Mesendoderm (in vitro differentiated cells): ENCODE results near the gene HSPA1L.
A peak's percentile ranks its signal among the peaks of the same experiment; 100 is the strongest.

ENCODE experiments used
- DNase-seq: peaks from one replicate; pipeline ENCODE4 v3.0.0; 2013
- H2AK5ac ChIP-seq: 2 replicates; pipeline ENCODE4 v1.6.1; 2013; ENCODE audit warnings: low read length, inconsistent platforms
- H2BK120ac ChIP-seq: 2 replicates; pipeline ENCODE4 v1.6.1; 2013; ENCODE audit warnings: low read depth, mild to moderate bottlenecking, low read length, moderate library complexity, mixed read lengths
- H2BK15ac ChIP-seq: replicated peaks from 2 replicates; pipeline ENCODE4 v1.6.1; 2013; ENCODE audit warnings: low read depth, mild to moderate bottlenecking, moderate library complexity
- H2BK5ac ChIP-seq: 2 replicates; pipeline ENCODE4 v1.6.1; 2013; ENCODE audit warnings: low read length, inconsistent platforms
- H3K18ac ChIP-seq: 2 replicates; pipeline ENCODE4 v1.6.1; 2013; ENCODE audit warnings: mild to moderate bottlenecking, low read length, mixed read lengths
- H3K23ac ChIP-seq: one replicate; pipeline ENCODE4 v1.6.1; 2013; ENCODE audit warnings: low read length
- H3K27ac ChIP-seq: 2 replicates; pipeline ENCODE4 v1.5.1; 2013; ENCODE audit warnings: low read depth, mild to moderate bottlenecking, inconsistent platforms, low read length, moderate library complexity
- H3K27me3 ChIP-seq: 2 replicates; pipeline ENCODE4 v1.6.1; 2013; ENCODE audit warnings: low read length, control low read depth, mild to moderate bottlenecking, inconsistent platforms; ENCODE audit not compliant: insufficient read depth, poor library complexity
- H3K36me3 ChIP-seq: 2 replicates; pipeline ENCODE4 v1.6.1; 2013; ENCODE audit warnings: low read length, inconsistent platforms; ENCODE audit not compliant: control insufficient read depth, insufficient read depth
- H3K4ac ChIP-seq: one replicate; pipeline ENCODE4 v1.6.1; 2013; ENCODE audit warnings: low read depth, mild to moderate bottlenecking, low read length, moderate library complexity
- H3K4me1 ChIP-seq: 2 replicates; pipeline ENCODE4 v1.6.1; 2013; ENCODE audit warnings: low read depth, low read length, inconsistent platforms; ENCODE audit not compliant: control insufficient read depth
- H3K4me2 ChIP-seq: 2 replicates; pipeline ENCODE4 v1.6.1; 2013; ENCODE audit warnings: low read length
- H3K4me3 ChIP-seq: 2 replicates; pipeline ENCODE4 v1.5.1; 2013; ENCODE audit warnings: mild to moderate bottlenecking, low read length
- H3K56ac ChIP-seq: one replicate; pipeline ENCODE4 v1.6.1; 2013; ENCODE audit warnings: low read length
- H3K79me1 ChIP-seq: 2 replicates; pipeline ENCODE4 v1.6.1; 2013; ENCODE audit warnings: low read length, inconsistent platforms
- H3K79me2 ChIP-seq: 2 replicates; pipeline ENCODE4 v1.6.1; 2013; ENCODE audit warnings: mild to moderate bottlenecking, low read length; ENCODE audit not compliant: control insufficient read depth, insufficient read depth
- H3K9ac ChIP-seq: 2 replicates; pipeline ENCODE4 v1.6.1; 2013; ENCODE audit warnings: low read length, inconsistent platforms
- H4K5ac ChIP-seq: one replicate; pipeline ENCODE4 v1.6.1; 2013; ENCODE audit warnings: low read length
- H4K8ac ChIP-seq: one replicate; pipeline ENCODE4 v1.6.1; 2013; ENCODE audit warnings: low read depth, mild to moderate bottlenecking, control low read depth, low read length, moderate library complexity
- WGBS: extraction: QIAGEN DNeasy Blood & Tissue Kit; methylation state at CpG from one replicate; pipeline ENCODE4 v1.1.7; 2013; ENCODE audit warnings: low lambda C conversion rate, missing lambda C conversion rate; ENCODE audit not compliant: insufficient coverage; ENCODE audit errors: extremely low coverage; 5-methylcytosine and 5-hydroxymethylcytosine counted together

HSPA1L gene

GRCh38 chr6:31771992-31772358 lies 43.1 kb downstream of the HSPA1L start:
- Histone ChIP-seq H3K9ac (no peak overlapping the region), H3K79me1 (no peaks in the 10 kb centered on the region), H3K56ac (no peak overlapping the region), H2BK15ac (no peak overlapping the region), H4K8ac (no peak overlapping the region), H2BK120ac (no peak overlapping the region), H3K18ac (no peak overlapping the region), H3K23ac (no peak overlapping the region), H3K4me3 (no peak overlapping the region), H3K4me2 (no peak overlapping the region), H2AK5ac (no peak overlapping the region), H2BK5ac (no peak overlapping the region), H3K36me3 (no peaks in the 10 kb centered on the region), H3K4ac (no peak overlapping the region), H3K79me2 (no peaks in the 10 kb centered on the region), H3K27me3 (no peaks in the 10 kb centered on the region), H3K27ac (no peak overlapping the region), H4K5ac (no peak overlapping the region), H3K4me1 (no peaks in the 10 kb centered on the region)
- no peak for DNase-seq
- no CpG with 5 or more reads among the region's 4 CpGs for WGBS

- no peak overlapping the region for H3K56ac ChIP-seq
- H3K79me2 ChIP-seq, result no peaks in the 10 kb centered on the region
- no peak overlapping the region for H4K8ac ChIP-seq
- no peak overlapping the region for H3K18ac ChIP-seq
- H3K79me1 ChIP-seq, result no peaks in the 10 kb centered on the region
- H3K4me1 ChIP-seq, result no peaks in the 10 kb centered on the region
- no peak overlapping the region for H3K9ac ChIP-seq
- H2BK15ac ChIP-seq, result no peak overlapping the region
- H2BK5ac ChIP-seq, result no peak overlapping the region
- no peak overlapping the region for H3K4ac ChIP-seq
- no CpG with 5 or more reads among the region's 2 CpGs for WGBS
- H3K4me2 ChIP-seq, result no peak overlapping the region
- no peak overlapping the region for H3K27ac ChIP-seq
- H3K36me3 ChIP-seq, result no peaks in the 10 kb centered on the region
- H3K23ac ChIP-seq, result no peak overlapping the region
- H3K4me3 ChIP-seq, result no peak overlapping the region
- no peak for DNase-seq
- H3K27me3 ChIP-seq, result no peaks in the 10 kb centered on the region
- H2BK120ac ChIP-seq, result no peak overlapping the region
- H2AK5ac ChIP-seq, result no peak overlapping the region
- no peak overlapping the region for H4K5ac ChIP-seq
These were observed 44.2 kb downstream of the HSPA1L start for GRCh38 chr6:31770860-31771259.

GRCh38 chr6:31769684-31770371 lies 45.3 kb downstream of the HSPA1L start:
- no peaks in the 10 kb centered on the region for H3K27me3 ChIP-seq
- no peaks in the 10 kb centered on the region for H3K36me3 ChIP-seq
- H3K4ac ChIP-seq, result no peak overlapping the region
- peak overlapping the region; percentile 5 for H3K56ac ChIP-seq
- no peak overlapping the region for H2BK15ac ChIP-seq
- no peak overlapping the region for H2BK120ac ChIP-seq
- no peak overlapping the region for H3K4me3 ChIP-seq
- H3K18ac ChIP-seq, result no peak overlapping the region
- H4K8ac ChIP-seq, result no peak overlapping the region
- H3K23ac ChIP-seq, result no peak overlapping the region
- H3K79me1 ChIP-seq, result no peaks in the 10 kb centered on the region
- DNase-seq, result peak; percentile 88
- H3K79me2 ChIP-seq, result no peaks in the 10 kb centered on the region
- no peaks in the 10 kb centered on the region for H3K4me1 ChIP-seq
- H3K9ac ChIP-seq, result no peak overlapping the region
- no peak overlapping the region for H3K27ac ChIP-seq
- no peak overlapping the region for H3K4me2 ChIP-seq
- no peak overlapping the region for H2BK5ac ChIP-seq
- H2AK5ac ChIP-seq, result no peak overlapping the region
- no CpG with 5 or more reads among the region's 12 CpGs for WGBS
- no peak overlapping the region for H4K5ac ChIP-seq

- Histone ChIP-seq H2BK15ac (no peak overlapping the region), H3K9ac (no peak overlapping the region), H3K36me3 (no peaks in the 10 kb centered on the region), H3K56ac (no peak overlapping the region), H3K4me1 (no peaks in the 10 kb centered on the region), H3K18ac (no peak overlapping the region), H2BK5ac (no peak overlapping the region), H3K4me2 (no peak overlapping the region), H4K8ac (no peak overlapping the region), H3K79me1 (no peaks in the 10 kb centered on the region), H3K27ac (no peak overlapping the region), H3K79me2 (no peaks in the 10 kb centered on the region), H3K23ac (no peak overlapping the region), H3K4ac (no peak overlapping the region), H3K4me3 (no peak overlapping the region), H2BK120ac (no peak overlapping the region), H4K5ac (no peak overlapping the region), H3K27me3 (no peaks in the 10 kb centered on the region), H2AK5ac (no peak overlapping the region)
- DNase-seq, result no peak
- WGBS, result no CpG with 5 or more reads among the region's 18 CpGs
These were observed 46.5 kb downstream of the HSPA1L start for GRCh38 chr6:31768363-31769257.

GRCh38 chr6:31767096-31767645 lies 47.9 kb downstream of the HSPA1L start:
- H3K36me3 ChIP-seq, result no peaks in the 10 kb centered on the region
- H4K5ac ChIP-seq, result no peak overlapping the region
- no peak overlapping the region for H3K27ac ChIP-seq
- no peak overlapping the region for H3K18ac ChIP-seq
- no peak overlapping the region for H3K4me2 ChIP-seq
- no peaks in the 10 kb centered on the region for H3K79me2 ChIP-seq
- no peak overlapping the region for H3K23ac ChIP-seq
- peaks cover 5% of the 10 kb centered on the region for H3K4me1 ChIP-seq
- no peak overlapping the region for H4K8ac ChIP-seq
- no peak overlapping the region for H3K9ac ChIP-seq
- H3K27me3 ChIP-seq, result no peaks in the 10 kb centered on the region
- no peak overlapping the region for H2BK120ac ChIP-seq
- H3K4ac ChIP-seq, result no peak overlapping the region
- peak; percentile 42 for DNase-seq
- H2BK5ac ChIP-seq, result no peak overlapping the region
- no peak overlapping the region for H3K4me3 ChIP-seq
- WGBS, result no CpG with 5 or more reads among the region's 6 CpGs
- no peak overlapping the region for H2AK5ac ChIP-seq
- no peak overlapping the region for H3K56ac ChIP-seq
- no peaks in the 10 kb centered on the region for H3K79me1 ChIP-seq
- no peak overlapping the region for H2BK15ac ChIP-seq
